Loucy (cell line): ENCODE results near the gene KEL.

Source experiments
- CTCF ChIP-seq: fragments of 200-600 bp; sonication (generic); conservative IDR thresholded peaks from 2 replicates; pipeline ENCODE4 v1.5.1; 2014; ENCODE audit warnings: mild to moderate bottlenecking, antibody characterized with exemption, low read length
- EZH2phosphoT487 ChIP-seq: fragments of 200-600 bp; IDR thresholded peaks from 2 replicates; pipeline ENCODE4 v1.6.1; 2018; ENCODE audit warnings: antibody characterized with exemption, mild to moderate bottlenecking, moderate library complexity, borderline replicate concordance

GRCh38 chr7:142891490-142892082 is 70.6 kb downstream of the KEL start:
- TF ChIP-seq CTCF = no peak
- TF ChIP-seq EZH2phosphoT487 = no peak
